ENCODE results near the gene NLGN1.

The NLGN1 gene

DNA sequence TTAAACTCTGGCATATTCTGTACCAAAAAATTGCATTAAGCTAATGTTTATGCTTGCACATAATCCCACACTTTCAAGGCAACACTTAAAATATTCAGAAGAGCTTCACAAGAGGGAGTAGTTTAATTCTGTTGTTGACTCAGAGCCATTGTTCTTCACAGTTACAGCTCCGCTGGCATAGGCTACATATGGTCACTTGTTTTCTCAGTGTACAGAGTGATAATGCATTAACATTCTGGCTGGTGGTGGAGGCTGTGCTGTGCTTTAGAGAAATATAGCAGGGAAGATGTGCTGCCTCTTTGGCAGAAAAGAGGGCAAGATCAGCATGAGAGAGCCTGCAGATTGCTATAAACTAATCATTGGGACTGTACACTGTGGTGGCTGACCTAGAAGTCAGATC, 13.3 kb downstream of the NLGN1 start:
- H3K79me2 ChIP-seq (ENCODE audit: insufficient read depth, low read length): no peaks in the 10 kb centered on the region
- H3K9ac ChIP-seq (ENCODE audit: low read length): no peak overlapping the region
- H3K9me3 ChIP-seq (ENCODE audit: low read length): no peaks in the 10 kb centered on the region
- H3F3A ChIP-seq (ENCODE audit: insufficient read depth, low read length): no peaks in the 10 kb centered on the region
- H3K4me3 ChIP-seq (ENCODE audit: low read depth, low read length, poor library complexity, severe bottlenecking): no peak overlapping the region
- H3K4me2 ChIP-seq (ENCODE audit: low read length): no peak overlapping the region
- H3K9me2 ChIP-seq (ENCODE audit: low read depth, low read length): no peaks in the 10 kb centered on the region
- TF ChIP-seq EZH2 (IDR thresholded peaks at IDR 0.05; ENCODE audit: borderline replicate concordance, low read length): no peak
- TF ChIP-seq, protein P1, sequence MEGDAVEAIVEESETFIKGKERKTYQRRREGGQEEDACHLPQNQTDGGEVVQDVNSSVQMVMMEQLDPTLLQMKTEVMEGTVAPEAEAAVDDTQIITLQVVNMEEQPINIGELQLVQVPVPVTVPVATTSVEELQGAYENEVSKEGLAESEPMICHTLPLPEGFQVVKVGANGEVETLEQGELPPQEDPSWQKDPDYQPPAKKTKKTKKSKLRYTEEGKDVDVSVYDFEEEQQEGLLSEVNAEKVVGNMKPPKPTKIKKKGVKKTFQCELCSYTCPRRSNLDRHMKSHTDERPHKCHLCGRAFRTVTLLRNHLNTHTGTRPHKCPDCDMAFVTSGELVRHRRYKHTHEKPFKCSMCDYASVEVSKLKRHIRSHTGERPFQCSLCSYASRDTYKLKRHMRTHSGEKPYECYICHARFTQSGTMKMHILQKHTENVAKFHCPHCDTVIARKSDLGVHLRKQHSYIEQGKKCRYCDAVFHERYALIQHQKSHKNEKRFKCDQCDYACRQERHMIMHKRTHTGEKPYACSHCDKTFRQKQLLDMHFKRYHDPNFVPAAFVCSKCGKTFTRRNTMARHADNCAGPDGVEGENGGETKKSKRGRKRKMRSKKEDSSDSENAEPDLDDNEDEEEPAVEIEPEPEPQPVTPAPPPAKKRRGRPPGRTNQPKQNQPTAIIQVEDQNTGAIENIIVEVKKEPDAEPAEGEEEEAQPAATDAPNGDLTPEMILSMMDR (IDR thresholded peaks at IDR 0.05; ENCODE audit: low read length): no peak
- no peak overlapping the region for H3K27ac ChIP-seq (ENCODE audit: low read depth, low read length, poor library complexity, severe bottlenecking)
- H3K36me3 ChIP-seq (ENCODE audit: insufficient read depth, low read length): no peaks in the 10 kb centered on the region
- no peaks in the 10 kb centered on the region for H3K4me1 ChIP-seq (ENCODE audit: insufficient read depth, low read length, severe bottlenecking)
- no peak overlapping the region for H2AFZ ChIP-seq (ENCODE audit: low read length)
- no peaks in the 10 kb centered on the region for H4K20me1 ChIP-seq (ENCODE audit: insufficient read depth, low read length)
- H3K27me3 ChIP-seq (ENCODE audit: insufficient read depth, low read length): no peaks in the 10 kb centered on the region

DNA sequence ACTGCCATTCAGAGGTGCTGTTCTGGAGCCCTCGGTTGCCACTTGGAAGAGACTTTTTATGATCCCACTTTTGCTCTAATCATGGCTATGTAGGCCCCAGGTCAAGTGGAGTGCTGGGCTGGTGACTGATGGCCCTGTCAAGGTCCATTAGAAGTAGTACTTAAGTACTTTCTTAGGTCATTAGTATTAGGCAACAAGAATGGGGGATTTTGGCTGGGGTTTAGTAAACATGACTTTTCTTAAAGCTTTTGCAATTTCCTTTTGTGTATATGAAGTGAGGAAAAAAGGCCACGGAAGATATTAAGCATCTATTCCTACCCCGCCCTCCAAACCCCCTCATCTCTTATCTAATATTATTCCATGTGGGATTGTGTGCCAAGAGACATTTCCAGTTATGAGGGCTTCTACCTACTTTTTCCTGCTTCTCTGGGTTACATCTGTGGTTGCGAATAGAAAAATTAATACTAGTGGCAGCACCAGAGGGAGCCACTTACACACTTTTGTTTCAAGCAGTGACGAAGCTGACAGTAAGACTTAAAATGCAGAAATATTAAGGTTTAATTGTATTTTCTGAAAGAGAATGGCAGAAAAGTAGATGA, 13.9 kb downstream of the NLGN1 start:
- Histone ChIP-seq H3K27me3 (ENCODE audit: insufficient read depth, low read length) (no peaks in the 10 kb centered on the region), H3K4me1 (ENCODE audit: insufficient read depth, low read length, severe bottlenecking) (no peaks in the 10 kb centered on the region), H4K20me1 (ENCODE audit: insufficient read depth, low read length) (no peaks in the 10 kb centered on the region), H3K36me3 (ENCODE audit: insufficient read depth, low read length) (no peaks in the 10 kb centered on the region), H3K27ac (ENCODE audit: low read depth, low read length, poor library complexity, severe bottlenecking) (no peak overlapping the region), H2AFZ (ENCODE audit: low read length) (no peak overlapping the region), H3K9me2 (ENCODE audit: low read depth, low read length) (no peaks in the 10 kb centered on the region), H3K9me3 (ENCODE audit: low read length) (no peaks in the 10 kb centered on the region), H3F3A (ENCODE audit: insufficient read depth, low read length) (no peaks in the 10 kb centered on the region), H3K9ac (ENCODE audit: low read length) (no peak overlapping the region), H3K4me2 (ENCODE audit: low read length) (no peak overlapping the region), H3K79me2 (ENCODE audit: insufficient read depth, low read length) (no peaks in the 10 kb centered on the region), H3K4me3 (ENCODE audit: low read depth, low read length, poor library complexity, severe bottlenecking) (no peak overlapping the region)
- TF ChIP-seq, protein P1 (IDR thresholded peaks at IDR 0.05; ENCODE audit: low read length): peak; percentile 65
- TF ChIP-seq EZH2 (IDR thresholded peaks at IDR 0.05; ENCODE audit: borderline replicate concordance, low read length): no peak

DNA sequence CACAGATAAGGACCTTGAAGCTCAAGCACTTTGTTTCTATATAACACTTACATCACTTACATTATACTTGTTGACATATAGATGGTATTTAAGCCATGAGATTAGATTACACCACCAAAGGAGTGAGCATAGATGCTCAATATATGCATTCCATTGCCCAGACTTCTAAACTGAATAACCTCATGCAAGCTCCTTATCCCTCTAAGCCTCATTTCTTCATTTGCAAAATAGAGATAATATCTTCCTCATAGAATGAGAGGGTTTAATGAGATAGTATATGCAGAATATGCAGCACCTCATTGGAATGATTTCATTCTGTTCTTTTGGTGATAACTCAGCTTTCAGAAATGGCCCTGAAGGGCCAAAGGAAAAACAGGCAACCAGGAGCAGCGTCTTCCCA, 18.5 kb downstream of the NLGN1 start:
- Histone ChIP-seq H3F3A (ENCODE audit: insufficient read depth, low read length) (no peaks in the 10 kb centered on the region), H3K9me2 (ENCODE audit: low read depth, low read length) (peaks cover 7% of the 10 kb centered on the region; the same call in 1 of the 2 replicates), H3K27me3 (ENCODE audit: insufficient read depth, low read length) (no peaks in the 10 kb centered on the region), H4K20me1 (ENCODE audit: insufficient read depth, low read length) (no peaks in the 10 kb centered on the region), H3K9me3 (ENCODE audit: low read length) (no peaks in the 10 kb centered on the region), H3K27ac (ENCODE audit: low read depth, low read length, poor library complexity, severe bottlenecking) (no peak overlapping the region), H3K79me2 (ENCODE audit: insufficient read depth, low read length) (no peaks in the 10 kb centered on the region), H2AFZ (ENCODE audit: low read length) (no peak overlapping the region), H3K4me3 (ENCODE audit: low read depth, low read length, poor library complexity, severe bottlenecking) (no peak overlapping the region), H3K4me2 (ENCODE audit: low read length) (no peak overlapping the region), H3K9ac (ENCODE audit: low read length) (no peak overlapping the region), H3K36me3 (ENCODE audit: insufficient read depth, low read length) (no peaks in the 10 kb centered on the region), H3K4me1 (ENCODE audit: insufficient read depth, low read length, severe bottlenecking) (no peaks in the 10 kb centered on the region)
- no peak for TF ChIP-seq EZH2 (IDR thresholded peaks at IDR 0.05; ENCODE audit: borderline replicate concordance, low read length)
- TF ChIP-seq, protein P1 (IDR thresholded peaks at IDR 0.05; ENCODE audit: low read length): no peak

Data from OCI-LY1 (cell line).